HG03442 (cell line): Measurements from ENCODE around the gene ASXL2.

ENCODE experiments used
- ATAC-seq: cut with Tn5 transposase; IDR thresholded peaks from one replicate; pipeline ENCODE4 v1.9.1; 2021; ENCODE audit warnings: mild to moderate bottlenecking, moderate library complexity; ENCODE audit not compliant: unreplicated experiment

The ASXL2 gene

DNA sequence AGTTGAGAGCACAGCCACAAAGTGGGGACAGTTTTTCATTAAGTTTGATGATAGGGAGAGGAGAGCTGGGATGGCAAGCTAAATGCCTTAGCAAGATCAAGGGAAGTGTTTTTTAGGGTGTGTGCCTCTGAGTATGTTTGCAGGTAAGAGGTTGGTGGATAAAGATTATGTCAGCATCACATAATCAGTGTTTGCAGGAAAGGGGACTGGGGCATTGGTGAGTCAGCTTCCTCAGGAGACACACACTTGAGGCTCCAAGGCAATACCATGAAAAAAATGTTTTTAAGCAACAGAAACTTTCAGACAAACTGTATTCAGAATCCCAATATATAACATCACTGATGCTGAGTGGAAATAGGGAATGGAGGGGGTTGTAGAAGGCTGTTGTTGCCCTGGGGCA lies 179.5 kb downstream of the ASXL2 start:
- ATAC-seq: no peak

DNA sequence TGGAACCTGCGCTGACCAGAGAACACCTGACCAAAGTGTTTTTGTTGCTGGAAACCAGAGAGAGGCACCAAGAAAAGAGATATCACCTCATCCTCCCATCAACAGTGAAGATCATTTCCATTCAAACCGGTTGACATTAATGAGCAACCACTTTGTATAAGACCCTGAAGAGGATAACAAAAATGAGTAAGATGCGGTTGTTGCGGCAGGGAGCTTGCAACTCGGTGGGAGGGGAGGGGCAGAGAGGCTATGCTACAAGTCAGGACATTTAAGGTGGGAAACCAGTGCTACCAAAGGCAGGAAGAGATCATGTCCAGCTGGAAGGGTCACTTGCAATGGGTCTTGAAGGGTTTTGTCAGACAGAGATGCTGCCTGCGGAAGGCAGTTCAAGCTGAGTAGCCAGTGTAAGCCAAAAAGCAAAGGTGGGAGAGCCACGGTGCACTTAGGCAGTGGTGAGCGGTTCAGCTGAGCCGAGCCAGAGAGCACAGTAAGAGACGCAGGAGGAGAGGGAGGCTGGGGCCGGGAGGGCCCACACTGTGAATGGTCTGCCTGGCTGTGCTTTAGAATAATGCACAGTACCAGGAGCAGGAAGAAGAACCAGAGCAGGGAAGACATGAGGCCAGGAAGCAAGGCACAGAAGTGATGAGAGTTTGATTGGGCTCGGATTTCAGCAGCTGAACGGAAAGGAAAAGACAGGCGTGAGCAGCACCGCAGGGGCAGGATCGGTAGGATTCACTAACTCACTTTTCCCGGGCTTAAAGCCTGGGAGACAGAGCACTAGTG lies 180.5 kb downstream of the ASXL2 start:
- no peak for ATAC-seq

DNA sequence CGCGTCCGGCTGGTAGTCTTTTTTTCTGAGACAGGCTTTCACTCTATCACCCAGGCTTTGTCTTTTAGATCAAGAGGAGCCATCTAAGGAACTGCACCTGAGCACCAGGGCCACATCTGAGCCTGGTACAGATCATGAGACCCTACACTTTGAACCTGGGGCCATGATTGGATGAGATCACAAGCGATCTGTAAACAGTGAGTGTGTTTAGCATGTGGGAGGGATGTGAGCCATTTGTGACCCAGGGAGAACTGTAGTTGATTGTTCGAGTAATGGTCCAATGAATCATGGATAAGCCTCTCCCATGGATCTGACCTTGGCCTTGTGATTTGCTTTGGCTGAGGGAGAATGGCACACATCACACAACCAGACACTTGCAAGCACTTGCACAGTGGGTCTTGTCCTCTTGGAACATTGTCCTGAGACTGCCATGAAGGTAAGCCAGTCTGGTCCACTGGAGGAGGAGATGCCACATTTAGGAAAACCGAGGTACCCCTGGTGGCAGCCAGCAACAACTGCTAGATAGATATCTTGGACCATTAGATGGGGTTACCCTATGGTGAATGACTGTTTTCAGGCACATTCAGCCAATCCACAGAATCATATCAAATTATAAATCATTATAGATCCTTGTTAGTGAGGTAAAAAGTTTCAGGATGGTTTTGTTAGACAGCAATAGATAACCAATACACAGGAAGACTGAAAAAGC lies 185.4 kb downstream of the ASXL2 start:
- ATAC-seq: no peak

DNA sequence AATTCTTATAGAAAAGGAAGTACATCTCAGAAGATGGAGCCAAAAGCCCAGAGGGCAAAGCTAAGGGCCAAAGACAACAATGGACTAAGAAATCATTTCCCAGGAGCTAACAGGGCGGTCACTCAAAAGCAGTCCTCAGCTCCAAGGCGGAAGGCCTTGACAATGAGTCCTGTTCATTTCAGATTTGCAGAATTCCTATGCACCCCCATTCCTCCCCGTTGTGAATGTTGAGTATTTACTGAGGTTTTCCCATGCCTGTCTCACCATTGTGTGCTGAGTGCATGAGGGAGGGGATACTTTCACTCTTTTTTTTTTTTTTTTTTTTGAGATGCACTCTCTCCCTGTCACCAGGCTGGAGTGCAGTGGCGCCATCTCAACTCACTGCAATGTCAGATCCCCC lies 186.1 kb downstream of the ASXL2 start:
- no peak for ATAC-seq

DNA sequence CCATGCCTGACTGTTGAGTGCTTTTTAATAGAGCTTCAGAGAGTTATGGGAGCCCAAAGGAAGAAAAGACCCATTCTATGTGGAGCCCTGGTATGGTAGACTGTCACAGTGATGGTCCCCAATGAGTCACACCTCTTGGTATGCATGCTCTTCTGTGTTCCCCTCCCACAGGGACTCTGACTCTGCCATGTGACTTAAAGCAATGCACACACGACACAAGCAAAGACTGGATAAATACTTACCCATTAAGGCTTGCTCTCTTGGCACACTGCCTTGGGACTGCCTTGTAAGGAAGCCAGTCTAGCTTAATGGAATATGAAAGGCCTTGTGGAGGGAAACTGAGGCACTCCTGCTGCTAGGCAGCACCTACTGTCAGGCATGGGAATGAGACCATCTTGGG lies 188.2 kb downstream of the ASXL2 start:
- ATAC-seq: no peak

DNA sequence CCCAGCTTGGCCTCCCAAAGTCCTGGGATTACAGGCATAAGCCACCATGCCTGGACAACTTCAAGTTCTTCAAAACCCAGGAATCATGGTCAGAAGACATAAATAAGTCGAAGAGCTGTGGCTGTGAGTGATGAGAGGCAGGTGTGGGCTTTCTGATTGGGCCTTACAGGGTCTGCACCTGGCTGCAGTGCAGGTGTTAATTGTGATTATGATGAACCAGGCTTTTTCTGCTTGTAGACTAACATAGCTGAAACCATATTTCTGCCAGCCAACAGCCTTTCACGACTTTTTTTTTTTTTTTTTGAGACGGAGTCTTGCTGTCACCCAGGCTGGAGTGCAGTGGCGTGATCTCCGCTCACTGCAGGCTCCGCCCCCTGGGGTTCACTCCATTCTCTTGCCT lies 190.1 kb downstream of the ASXL2 start:
- ATAC-seq: no peak

GRCh38 chr2:25685741-25686140 lies 192.5 kb downstream of the ASXL2 start:
- ATAC-seq: no peak

DNA sequence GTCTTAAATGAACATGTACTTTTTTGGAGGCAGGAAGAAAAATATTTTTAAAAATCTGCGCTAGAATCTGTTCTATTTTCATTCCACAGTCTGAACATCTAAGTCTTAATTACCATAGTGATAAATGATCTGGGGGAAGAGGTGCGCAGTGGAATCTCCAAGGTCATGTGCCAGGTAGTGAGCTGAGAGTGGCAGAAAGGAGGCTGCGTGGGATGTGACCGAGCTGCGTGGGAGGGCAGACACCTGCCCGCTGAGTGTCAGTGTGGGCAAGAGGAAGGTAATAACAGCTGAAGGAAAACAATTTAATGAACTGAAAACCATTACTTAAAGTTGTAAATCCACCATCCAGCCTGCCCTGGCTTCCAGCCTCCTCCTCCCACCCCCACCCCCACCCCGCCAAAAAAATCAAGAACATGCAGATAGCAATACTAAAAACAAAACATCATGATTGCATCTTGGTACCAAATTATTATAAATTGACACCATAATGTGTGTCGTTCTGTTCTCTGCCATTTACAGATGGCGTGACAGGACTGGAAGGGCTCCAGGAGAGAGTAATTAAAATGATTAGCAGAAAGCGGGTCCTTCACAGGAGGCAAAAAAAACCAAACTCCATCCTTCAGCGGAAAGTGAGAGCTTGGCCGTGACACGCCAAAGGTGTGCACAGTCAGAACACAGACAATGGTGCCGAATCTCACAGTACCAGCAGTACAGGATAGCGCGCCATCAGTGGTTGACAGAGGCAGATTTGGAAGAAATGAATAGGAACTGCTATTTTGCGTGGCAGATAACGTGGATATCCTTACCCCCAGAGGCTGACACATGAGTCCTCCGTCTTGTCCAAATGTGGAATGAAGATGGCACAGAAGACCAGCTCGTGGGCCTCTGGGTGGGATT lies 193.5 kb downstream of the ASXL2 start:
- ATAC-seq: no peak
